T-helper 17 cell (primary cell): Measurements from ENCODE around the gene HMGN4. TPM values are rescaled to one million over a fixed set of nuclear protein-coding genes. Genes with fewer than 3 reads are reported as not detected.
"Not testable (repeated sequence)": the region's sequence is repeated elsewhere in the genome, so short reads cannot be mapped to it uniquely, and the experiment has no call there.

Experiments used
- ATAC-seq: fragments of 150-1000 bp; cut with Tn5 transposase; 2 replicates; pipeline ENCODE4 v1.10.0; 2021; ENCODE audit warnings: mild to moderate bottlenecking, moderate library complexity
- DNase-seq, 3 donors: peaks; one replicate each; pipeline versions ENCODE4 v3.0.0 to v3.0.0-alpha.2; 2020 to 2021
- H3K9me3 ChIP-seq: one replicate; pipeline ENCODE4 v1.7.0; 2013; ENCODE audit warnings: low read length, mild to moderate bottlenecking; ENCODE audit not compliant: control insufficient read depth, poor library complexity, severe bottlenecking
- H3K27ac Mint-ChIP-seq: one replicate; pipeline ENCODE4 v1.8.0; 2022; ENCODE audit warnings: mild to moderate bottlenecking, moderate library complexity, mixed read lengths
- H3K27me3 Mint-ChIP-seq: one replicate; pipeline ENCODE4 v1.8.0; 2022; ENCODE audit warnings: mixed read lengths
- H3K36me3 Mint-ChIP-seq: one replicate; pipeline ENCODE4 v1.8.0; 2022; ENCODE audit warnings: low read depth, mixed read lengths
- H3K4me1 Mint-ChIP-seq: one replicate; pipeline ENCODE4 v1.8.0; 2022; ENCODE audit warnings: mild to moderate bottlenecking, mixed read lengths
- H3K4me3 Mint-ChIP-seq: one replicate; pipeline ENCODE4 v1.8.0; 2022; ENCODE audit warnings: mild to moderate bottlenecking, moderate library complexity, mixed read lengths
- total RNA-seq, 4 donors: library from RNA in 2 of 4; stranded (reverse) in 2 of 4; gene quantifications; one replicate each; pipeline ENCODE4 v1.2.3 and lab custom pipeline; 2022 to 2026

HMGN4 gene
- total RNA-seq, 2 donors from 2014 or later = 54.7 to 60.1 TPM

- H3K27me3 Mint-ChIP-seq, ATAC-seq, H3K4me3 Mint-ChIP-seq, DNase-seq, H3K36me3 Mint-ChIP-seq, H3K9me3 ChIP-seq, H3K27ac Mint-ChIP-seq: not testable (repeated sequence)
- peaks cover 10% of the 10 kb centered on the region for H3K4me1 Mint-ChIP-seq
Measured at GRCh38 chr6:26547363-26547762, 9.2 kb downstream of the HMGN4 start.

- peaks cover 5% of the 10 kb centered on the region for H3K4me1 Mint-ChIP-seq
Measured at GRCh38 chr6:26550250-26550993, 12.3 kb downstream of the HMGN4 start.

GRCh38 chr6:26552205-26552604 is 14.0 kb downstream of the HMGN4 start:
- Mint-ChIP-seq H3K4me3 (no peak overlapping the region), H3K27me3 (no peaks in the 10 kb centered on the region), H3K36me3 (no peaks in the 10 kb centered on the region), H3K27ac (no peak overlapping the region), H3K4me1 (peaks cover 6% of the 10 kb centered on the region)
- H3K9me3 ChIP-seq = no peaks in the 10 kb centered on the region
- DNase-seq (no peak), ATAC-seq (no peak)

More at GRCh38 chr6:26550250-26550993, 12.3 kb downstream of the HMGN4 start:
- no peak for ATAC-seq
- no peaks in the 10 kb centered on the region for H3K9me3 ChIP-seq
- Mint-ChIP-seq H3K4me3 (peak overlapping the region; percentile 87), H3K27ac (peak overlapping the region; percentile 74), H3K27me3 (no peaks in the 10 kb centered on the region), H3K36me3 (no peaks in the 10 kb centered on the region)
- DNase-seq = peak in 2 of 3 donors; percentile 40 to 47

GRCh38 chr6:26552640-26553188 is 14.5 kb downstream of the HMGN4 start:
- H3K27me3 Mint-ChIP-seq = no peaks in the 10 kb centered on the region
- H3K27ac Mint-ChIP-seq = no peak overlapping the region
- H3K4me1 Mint-ChIP-seq = peaks cover 6% of the 10 kb centered on the region
- no peak for ATAC-seq
- H3K9me3 ChIP-seq = no peaks in the 10 kb centered on the region
- no peak for DNase-seq
- H3K36me3 Mint-ChIP-seq = no peaks in the 10 kb centered on the region
- no peak overlapping the region for H3K4me3 Mint-ChIP-seq

GRCh38 chr6:26553264-26553634 is 15.1 kb downstream of the HMGN4 start:
- ATAC-seq = peak; percentile 72
- H3K27ac Mint-ChIP-seq = no peak overlapping the region
- peak; percentile 32 to 64 (median 49) for DNase-seq
- no peak overlapping the region for H3K4me3 Mint-ChIP-seq
- H3K4me1 Mint-ChIP-seq = peaks cover 6% of the 10 kb centered on the region
- no peaks in the 10 kb centered on the region for H3K36me3 Mint-ChIP-seq
- no peaks in the 10 kb centered on the region for H3K27me3 Mint-ChIP-seq
- H3K9me3 ChIP-seq = no peaks in the 10 kb centered on the region

- no peaks in the 10 kb centered on the region for H3K27me3 Mint-ChIP-seq
- H3K4me3 Mint-ChIP-seq = no peak overlapping the region
- H3K4me1 Mint-ChIP-seq = peaks cover 6% of the 10 kb centered on the region
- no peaks in the 10 kb centered on the region for H3K9me3 ChIP-seq
- H3K36me3 Mint-ChIP-seq = no peaks in the 10 kb centered on the region
- ATAC-seq = peak; percentile 61
- DNase-seq = peak; percentile 36 to 62 (median 58)
- H3K27ac Mint-ChIP-seq = no peak overlapping the region
Measured at GRCh38 chr6:26553635-26554446, 15.7 kb downstream of the HMGN4 start.

- no peaks in the 10 kb centered on the region for H3K9me3 ChIP-seq
- no peaks in the 10 kb centered on the region for H3K27me3 Mint-ChIP-seq
- no peaks in the 10 kb centered on the region for H3K36me3 Mint-ChIP-seq
- H3K4me1 Mint-ChIP-seq = peaks cover 6% of the 10 kb centered on the region
- no peak for DNase-seq
- ATAC-seq = peak; percentile 7
- H3K4me3 Mint-ChIP-seq = no peak overlapping the region
- no peak overlapping the region for H3K27ac Mint-ChIP-seq
Measured at GRCh38 chr6:26554447-26554696, 16.2 kb downstream of the HMGN4 start.

- DNase-seq = peak in 1 of 3 donors; percentile 29
- peak; percentile 53 for ATAC-seq
- Mint-ChIP-seq H3K4me3 (no peak overlapping the region), H3K36me3 (no peaks in the 10 kb centered on the region), H3K27ac (no peak overlapping the region), H3K27me3 (no peaks in the 10 kb centered on the region), H3K4me1 (peaks cover 6% of the 10 kb centered on the region)
- no peaks in the 10 kb centered on the region for H3K9me3 ChIP-seq
Measured at GRCh38 chr6:26554697-26555504, 16.7 kb downstream of the HMGN4 start.

GRCh38 chr6:26555505-26556262 is 17.5 kb downstream of the HMGN4 start:
- no peak for ATAC-seq
- Mint-ChIP-seq H3K36me3 (no peaks in the 10 kb centered on the region), H3K4me1 (peaks cover 6% of the 10 kb centered on the region), H3K4me3 (no peak overlapping the region), H3K27ac (no peak overlapping the region), H3K27me3 (no peaks in the 10 kb centered on the region)
- no peak for DNase-seq
- H3K9me3 ChIP-seq = no peaks in the 10 kb centered on the region

- H3K9me3 ChIP-seq = no peaks in the 10 kb centered on the region
- ATAC-seq (no peak), DNase-seq (no peak)
- Mint-ChIP-seq H3K36me3 (no peaks in the 10 kb centered on the region), H3K27me3 (no peaks in the 10 kb centered on the region), H3K4me1 (peaks cover 6% of the 10 kb centered on the region), H3K4me3 (peak overlapping the region; percentile 28), H3K27ac (no peak overlapping the region)
Measured at GRCh38 chr6:26556263-26557070, 18.3 kb downstream of the HMGN4 start.

- ATAC-seq (no peak), DNase-seq (no peak)
- no peaks in the 10 kb centered on the region for H3K9me3 ChIP-seq
- Mint-ChIP-seq H3K27ac (no peak overlapping the region), H3K27me3 (no peaks in the 10 kb centered on the region), H3K4me3 (no peak overlapping the region), H3K36me3 (no peaks in the 10 kb centered on the region), H3K4me1 (peaks cover 5% of the 10 kb centered on the region)
Measured at GRCh38 chr6:26561533-26562466, 23.6 kb downstream of the HMGN4 start.
